Stimulated activated naive CD8-positive, alpha-beta T cell treated with anti-CD3 and anti-CD28 coated beads, Interleukin-15, amount 100 ng/mL, for 72 hours (primary cell): ENCODE measurements around the gene ZNF750.

Source experiments
- ATAC-seq: fragments of 150-1000 bp; cut with Tn5 transposase; 2 replicates; pipeline ENCODE4 v1.10.0; 2021; ENCODE audit warnings: mild to moderate bottlenecking, moderate library complexity
- DNase-seq, 2 donors: peaks; one replicate each; pipeline ENCODE4 v3.0.0; 2021 to 2022
- H3K27ac Mint-ChIP-seq, 2 donors: one replicate each; pipeline ENCODE4 v1.8.0; 2022; ENCODE audit warnings: mild to moderate bottlenecking in 2 of 2, mixed read lengths in 2 of 2, moderate library complexity in 2 of 2
- H3K27me3 Mint-ChIP-seq: one replicate; pipeline ENCODE4 v1.8.0; 2022; ENCODE audit warnings: mixed read lengths
- H3K4me1 Mint-ChIP-seq: one replicate; pipeline ENCODE4 v1.8.0; 2022; ENCODE audit warnings: mild to moderate bottlenecking, mixed read lengths
- H3K4me3 Mint-ChIP-seq, 2 donors: one replicate each; pipeline ENCODE4 v1.8.0; 2022; ENCODE audit warnings: mild to moderate bottlenecking in 2 of 2, mixed read lengths in 2 of 2, moderate library complexity in 1 of 2
- H3K9me3 Mint-ChIP-seq, 2 donors: one replicate each; pipeline ENCODE4 v1.8.0; 2022; ENCODE audit warnings: mixed read lengths in 2 of 2

ZNF750 gene

GRCh38 chr17:82866590-82867191 is 26.9 kb upstream of the ZNF750 start:
- peaks cover 81% of the 10 kb centered on the region for H3K4me1 Mint-ChIP-seq
- no peak overlapping the region for H3K4me3 Mint-ChIP-seq
- no peak for ATAC-seq
- no peak for DNase-seq
- H3K27me3 Mint-ChIP-seq, result no peaks in the 10 kb centered on the region
- no peak overlapping the region for H3K27ac Mint-ChIP-seq
- H3K9me3 Mint-ChIP-seq, result no peaks in the 10 kb centered on the region

- DNase-seq (no peak), ATAC-seq (no peak)
- Mint-ChIP-seq H3K4me1 (peaks cover 81% of the 10 kb centered on the region), H3K27me3 (no peaks in the 10 kb centered on the region), H3K4me3 (no peak overlapping the region), H3K9me3 (no peaks in the 10 kb centered on the region), H3K27ac (peak overlapping the region in 1 of 2 donors; percentile 19)
These were observed 26.1 kb upstream of the ZNF750 start for GRCh38 chr17:82865774-82866395.

- DNase-seq, result no peak
- H3K4me3 Mint-ChIP-seq, result peak overlapping the region in 1 of 2 donors; percentile 96
- peaks cover 81% of the 10 kb centered on the region for H3K4me1 Mint-ChIP-seq
- no peaks in the 10 kb centered on the region for H3K9me3 Mint-ChIP-seq
- ATAC-seq, result no peak
- H3K27me3 Mint-ChIP-seq, result no peaks in the 10 kb centered on the region
- peak overlapping the region in 1 of 2 donors; percentile 54 for H3K27ac Mint-ChIP-seq
These were observed 25.5 kb upstream of the ZNF750 start for GRCh38 chr17:82865274-82865673.

DNA sequence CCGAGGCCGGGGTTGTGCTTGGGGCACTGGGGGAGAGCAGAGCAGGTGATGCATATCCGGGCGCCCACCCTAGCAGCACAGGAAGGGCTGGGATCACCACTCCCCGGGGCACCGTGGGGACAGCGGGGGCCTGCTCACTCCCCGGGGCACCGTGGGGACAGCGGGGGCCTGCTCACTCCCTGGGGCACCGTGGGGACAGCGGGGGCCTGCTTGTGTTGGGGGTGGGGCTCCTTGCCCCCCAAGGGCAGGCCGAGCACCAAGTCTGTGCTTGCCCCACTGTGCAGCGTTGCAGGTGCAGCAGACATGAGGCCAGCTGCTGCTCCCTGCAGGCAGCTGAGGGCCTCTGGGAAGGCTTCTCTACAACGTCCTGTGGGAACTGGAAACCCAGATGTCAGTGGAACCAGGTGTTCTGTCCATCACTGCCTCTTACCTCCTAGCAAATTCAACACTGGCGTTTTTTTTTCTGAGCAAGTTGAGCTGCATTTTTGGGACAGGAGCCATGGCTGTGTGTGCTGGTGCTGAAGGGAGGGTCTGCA is 25.0 kb upstream of the ZNF750 start:
- no peak for DNase-seq
- Mint-ChIP-seq H3K27me3 (no peaks in the 10 kb centered on the region), H3K4me1 (peaks cover 81% of the 10 kb centered on the region), H3K4me3 (peak overlapping the region; percentile 73 to 96), H3K27ac (peak overlapping the region; percentile 77 to 94), H3K9me3 (no peaks in the 10 kb centered on the region)
- ATAC-seq, result no peak

DNA sequence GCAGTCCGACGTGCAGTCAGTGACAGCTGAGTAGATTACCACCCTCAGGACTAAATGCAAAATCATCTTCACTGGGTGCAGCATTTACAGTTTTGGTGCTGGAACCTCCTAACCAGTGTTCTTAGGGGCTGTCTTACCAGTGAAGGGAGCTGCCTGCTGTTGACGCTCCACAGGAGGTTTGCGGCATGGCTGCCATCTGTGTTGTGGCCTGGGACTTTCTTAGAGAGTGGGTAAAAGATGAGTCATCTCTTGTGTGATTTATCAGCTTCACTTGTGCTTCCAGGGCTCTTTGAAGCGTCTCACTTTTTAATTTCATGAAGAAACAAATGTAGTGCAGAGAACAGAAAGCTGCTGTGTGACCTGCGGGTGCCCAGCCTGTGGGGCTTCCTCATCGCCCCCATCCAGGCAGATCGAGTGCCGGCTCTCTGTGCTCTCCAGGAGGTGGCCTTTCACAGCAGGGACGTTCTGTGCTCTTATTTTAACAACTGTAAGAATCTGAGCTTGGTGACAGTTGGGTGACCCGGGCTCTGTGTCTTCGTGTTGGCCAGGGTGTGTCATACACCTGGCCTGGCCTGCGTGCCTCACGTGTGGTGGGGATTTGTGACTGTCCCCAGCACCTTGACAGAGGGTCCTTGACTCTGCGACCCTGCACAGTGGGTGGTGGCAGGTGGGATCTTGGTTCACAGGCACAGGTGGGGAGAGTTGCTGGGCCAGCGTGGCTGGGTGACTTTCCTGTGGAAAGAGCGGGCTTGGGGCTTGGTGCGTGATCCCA is 24.3 kb upstream of the ZNF750 start:
- no peaks in the 10 kb centered on the region for H3K27me3 Mint-ChIP-seq
- H3K27ac Mint-ChIP-seq, result peak overlapping the region; percentile 77 to 94
- no peaks in the 10 kb centered on the region for H3K9me3 Mint-ChIP-seq
- peaks cover 86% of the 10 kb centered on the region for H3K4me1 Mint-ChIP-seq
- peak; percentile 81 to 92 for DNase-seq
- peak; percentile 95 for ATAC-seq
- H3K4me3 Mint-ChIP-seq, result peak overlapping the region; percentile 73 to 96

GRCh38 chr17:82863383-82863940 is 23.6 kb upstream of the ZNF750 start:
- Mint-ChIP-seq H3K27ac (no peak overlapping the region), H3K4me3 (peak overlapping the region; percentile 73 to 96), H3K27me3 (no peaks in the 10 kb centered on the region), H3K9me3 (no peaks in the 10 kb centered on the region), H3K4me1 (peaks cover 93% of the 10 kb centered on the region)
- no peak for DNase-seq
- ATAC-seq, result no peak

- no peaks in the 10 kb centered on the region for H3K9me3 Mint-ChIP-seq
- peak overlapping the region in 1 of 2 donors; percentile 55 for H3K27ac Mint-ChIP-seq
These were observed 23.0 kb upstream of the ZNF750 start for GRCh38 chr17:82862737-82863382.

GRCh38 chr17:82862191-82862590 is 22.4 kb upstream of the ZNF750 start:
- ATAC-seq (no peak), DNase-seq (no peak)
- Mint-ChIP-seq H3K27me3 (no peaks in the 10 kb centered on the region), H3K4me1 (peaks cover 89% of the 10 kb centered on the region), H3K27ac (peak overlapping the region in 1 of 2 donors; percentile 27), H3K9me3 (no peaks in the 10 kb centered on the region), H3K4me3 (no peak overlapping the region)

More at GRCh38 chr17:82862737-82863382, 23.0 kb upstream of the ZNF750 start:
- Mint-ChIP-seq H3K4me3 (peak overlapping the region; percentile 2 to 15), H3K27me3 (no peaks in the 10 kb centered on the region), H3K4me1 (peaks cover 96% of the 10 kb centered on the region)
- DNase-seq, result no peak
- no peak for ATAC-seq

- Mint-ChIP-seq H3K4me1 (peaks cover 83% of the 10 kb centered on the region), H3K9me3 (no peaks in the 10 kb centered on the region), H3K4me3 (peak overlapping the region; percentile 5 to 10), H3K27me3 (no peaks in the 10 kb centered on the region), H3K27ac (no peak overlapping the region)
- ATAC-seq (no peak), DNase-seq (no peak)
These were observed 21.6 kb upstream of the ZNF750 start for GRCh38 chr17:82861393-82861775.

DNA sequence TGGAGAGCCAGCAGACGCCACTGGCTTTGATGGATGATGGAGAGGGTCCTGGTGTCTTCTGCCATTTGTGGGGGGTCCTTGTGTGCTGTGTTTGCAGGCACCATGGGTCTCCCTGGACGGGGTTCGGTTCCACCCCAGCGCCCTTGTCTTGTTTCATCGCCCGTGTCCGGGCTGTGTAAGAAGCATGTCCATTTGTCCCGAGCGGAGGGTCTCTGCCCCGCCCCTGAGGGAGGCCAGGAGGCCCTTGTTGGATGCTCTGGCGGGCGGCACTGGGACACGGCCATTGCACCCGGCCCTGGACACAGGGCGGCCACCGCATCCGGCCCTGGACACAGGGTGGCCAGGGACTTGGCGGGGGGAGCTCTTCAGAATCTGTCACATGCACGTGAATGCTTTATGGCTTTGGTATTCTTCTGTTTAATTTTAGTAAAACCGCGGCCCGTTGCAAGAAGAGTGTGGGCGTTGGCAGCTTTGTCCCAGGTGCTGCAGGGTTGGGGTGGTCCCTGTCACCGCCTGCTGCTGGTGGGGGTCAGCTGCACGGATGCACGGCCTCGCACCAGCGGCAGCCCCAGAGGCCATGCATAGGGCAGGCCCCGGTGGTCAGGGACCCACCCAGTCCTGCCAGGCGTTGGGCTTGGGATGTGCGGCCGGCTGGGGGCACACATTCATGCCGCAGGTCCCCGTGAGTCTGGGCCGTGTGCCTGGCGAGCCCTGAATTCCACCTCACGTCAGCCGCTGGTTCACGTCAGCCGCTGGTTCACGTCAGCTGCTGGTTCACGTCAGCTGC is 21.0 kb upstream of the ZNF750 start:
- peak overlapping the region; percentile 96 to 97 for H3K27ac Mint-ChIP-seq

DNA sequence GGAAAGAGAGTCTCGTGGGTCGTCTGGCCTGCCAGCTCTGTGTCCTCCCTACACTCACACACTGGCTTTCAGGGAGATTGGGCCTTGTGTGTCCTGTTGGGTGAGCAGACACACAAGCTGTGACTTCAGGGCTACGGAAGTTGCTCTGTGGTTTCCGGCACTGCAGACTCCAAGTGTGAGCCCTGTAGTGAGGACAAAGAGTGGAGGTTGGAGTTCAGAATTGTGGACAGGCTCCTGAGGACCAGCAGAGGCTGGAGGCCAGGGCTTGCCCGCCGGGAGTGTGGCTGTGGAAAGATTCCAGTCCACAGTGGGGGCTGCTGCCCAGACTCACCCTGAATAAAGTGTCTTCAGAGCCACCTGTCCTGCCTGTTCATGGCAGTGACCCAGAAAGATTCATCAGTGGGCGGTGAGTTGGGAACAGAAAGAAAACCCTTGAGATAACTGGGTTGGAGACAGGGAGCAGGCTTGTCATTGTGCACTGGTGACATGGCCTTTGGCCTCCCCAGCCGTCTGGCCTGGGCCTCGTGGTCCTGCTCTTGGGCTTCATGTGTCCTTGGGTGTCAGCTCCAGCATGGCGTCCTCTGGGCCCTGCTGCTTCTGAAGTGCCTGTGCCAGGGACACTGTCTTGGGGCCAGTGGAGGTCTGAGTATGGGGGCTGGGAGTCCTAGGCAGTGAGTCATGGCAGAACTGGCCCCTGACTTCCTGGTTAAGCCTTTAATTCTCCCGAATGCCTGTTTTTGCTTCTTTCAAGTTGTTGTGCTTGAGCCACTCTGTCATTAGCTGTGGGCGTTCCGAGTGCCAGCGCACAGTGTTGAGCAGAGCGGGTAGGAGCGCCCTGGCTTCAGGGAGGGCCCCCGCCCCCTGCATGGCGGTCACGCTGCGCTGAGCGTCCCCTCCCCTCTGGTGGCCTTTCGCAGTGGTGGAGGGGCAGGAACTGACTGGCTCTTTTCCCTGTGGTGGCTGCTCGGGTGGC is 19.9 kb upstream of the ZNF750 start:
- H3K9me3 Mint-ChIP-seq, result no peaks in the 10 kb centered on the region
- peaks cover 66% of the 10 kb centered on the region for H3K4me1 Mint-ChIP-seq

More for the DNA sequence above, 21.0 kb upstream of the ZNF750 start:
- ATAC-seq, result no peak
- Mint-ChIP-seq H3K9me3 (no peaks in the 10 kb centered on the region), H3K27me3 (no peaks in the 10 kb centered on the region), H3K4me3 (peak overlapping the region; percentile 77 to 93), H3K4me1 (peaks cover 77% of the 10 kb centered on the region)
- no peak for DNase-seq

DNA sequence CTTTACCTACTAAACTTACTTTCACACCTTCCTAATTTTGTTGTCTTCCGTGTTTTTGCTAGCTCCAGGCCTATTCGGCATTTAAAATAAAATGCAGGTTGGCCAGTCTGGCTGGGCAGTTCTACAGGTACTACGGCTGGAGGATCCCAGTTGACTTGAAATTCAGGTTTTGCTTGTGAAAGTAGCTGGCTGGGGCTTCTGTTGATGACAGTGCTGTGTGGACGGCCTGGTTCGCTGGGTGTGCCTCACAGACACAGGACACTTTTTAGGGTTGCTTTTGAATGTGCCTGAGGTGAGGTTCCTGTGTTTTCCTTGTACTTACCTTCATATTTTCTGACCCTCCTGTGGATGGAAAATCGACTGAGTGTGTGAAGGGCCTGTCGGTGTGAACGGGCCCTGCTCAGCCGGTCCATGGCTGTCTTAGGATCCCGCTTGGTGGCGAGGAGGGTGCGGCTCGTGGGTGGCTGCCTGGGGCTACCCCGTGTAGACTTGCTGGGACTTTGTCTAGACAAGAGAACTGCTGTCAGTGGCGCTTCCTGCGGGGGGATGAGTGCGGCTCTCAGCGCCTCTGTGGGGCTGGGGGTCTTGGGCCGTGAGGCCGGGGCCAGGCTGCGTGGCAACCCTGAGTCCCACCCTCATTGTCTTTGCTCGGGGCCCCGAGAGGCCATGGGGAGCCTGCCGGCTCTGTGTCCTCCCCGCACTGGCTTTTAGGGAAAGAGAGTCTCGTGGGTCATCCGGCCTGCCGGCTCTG is 18.7 kb upstream of the ZNF750 start:
- Mint-ChIP-seq H3K27me3 (no peaks in the 10 kb centered on the region), H3K4me1 (peaks cover 55% of the 10 kb centered on the region), H3K27ac (peak overlapping the region; percentile 96 to 97), H3K4me3 (peak overlapping the region; percentile 77 to 93), H3K9me3 (no peaks in the 10 kb centered on the region)
- ATAC-seq, result no peak
- peak in 1 of 2 donors; percentile 8 for DNase-seq

More for the DNA sequence above, 19.9 kb upstream of the ZNF750 start:
- DNase-seq, result peak; percentile 49 to 62
- H3K27ac Mint-ChIP-seq, result peak overlapping the region; percentile 96 to 97
- peak overlapping the region; percentile 77 to 93 for H3K4me3 Mint-ChIP-seq
- peak; percentile 48 for ATAC-seq
- no peaks in the 10 kb centered on the region for H3K27me3 Mint-ChIP-seq

DNA sequence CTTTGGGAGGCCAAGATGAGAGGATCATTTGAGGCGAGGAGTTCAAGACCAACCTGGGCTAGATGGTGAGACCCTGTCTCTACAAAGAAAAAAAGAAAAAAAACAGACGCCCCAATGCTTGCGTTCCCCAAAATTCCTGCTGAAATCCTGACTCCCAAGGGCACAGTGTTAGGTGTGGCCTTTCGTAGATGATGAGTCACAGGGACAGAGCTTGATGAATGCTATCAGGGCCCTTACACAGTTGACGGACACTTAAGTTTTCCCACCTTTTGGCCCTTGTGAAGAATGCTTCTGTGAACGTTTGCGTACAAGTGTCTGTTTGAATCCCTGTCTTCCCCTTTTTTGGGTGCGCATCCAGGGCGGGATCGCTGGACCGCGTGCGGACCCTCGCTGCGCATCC is 16.5 kb upstream of the ZNF750 start:
- DNase-seq (no peak), ATAC-seq (no peak)
- H3K4me1 Mint-ChIP-seq, result peaks cover 34% of the 10 kb centered on the region
- H3K4me3 Mint-ChIP-seq, result no peak overlapping the region
- H3K27ac Mint-ChIP-seq, result no peak overlapping the region
- H3K27me3 Mint-ChIP-seq, result no peaks in the 10 kb centered on the region
- H3K9me3 Mint-ChIP-seq, result no peaks in the 10 kb centered on the region
